NCI-H82 treated with DMSO at 0.1 percent for 48 hours (cell line): ENCODE measurements around the gene PRAC2.

ENCODE experiments used
- DNase-seq: peaks from one replicate; lab custom pipeline; 2025; ENCODE audit not compliant: unreplicated experiment; lab: John Stamatoyannopoulos, UW

PRAC2 gene

DNA sequence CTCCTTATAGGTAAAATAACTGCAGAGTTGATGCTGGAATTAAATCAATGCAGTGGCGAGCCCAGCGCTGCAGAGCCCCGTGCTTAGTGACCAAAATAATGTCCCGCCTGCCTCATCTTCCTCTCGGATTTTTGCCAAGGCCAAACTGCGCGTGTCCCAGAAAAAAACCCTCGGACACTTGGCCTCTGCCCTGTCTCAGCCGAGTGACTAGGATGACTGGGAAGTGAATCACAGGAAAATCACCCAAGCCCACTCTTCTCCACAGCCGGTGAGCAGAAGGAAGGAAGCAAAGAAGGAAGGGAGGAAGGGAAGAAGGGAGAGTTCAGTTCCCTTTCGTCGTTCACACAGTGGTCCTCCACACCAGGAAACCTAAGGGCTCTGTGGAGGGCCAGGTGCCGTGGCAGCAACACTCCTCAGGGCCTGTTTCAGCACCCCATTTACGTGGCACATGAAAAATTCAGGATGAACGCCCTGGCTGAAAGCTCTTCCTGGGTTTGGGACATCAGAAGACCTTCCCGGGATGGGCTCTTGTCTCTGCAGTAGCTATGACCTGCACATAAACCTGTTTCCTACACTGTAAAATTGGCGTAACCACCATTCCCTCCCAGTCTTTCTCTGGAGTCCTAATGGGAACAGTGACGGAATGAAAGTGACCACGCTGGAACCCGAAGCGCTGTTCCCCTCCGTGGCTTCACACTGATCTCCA, 31.0 kb downstream of the PRAC2 start:
- no peak for DNase-seq

DNA sequence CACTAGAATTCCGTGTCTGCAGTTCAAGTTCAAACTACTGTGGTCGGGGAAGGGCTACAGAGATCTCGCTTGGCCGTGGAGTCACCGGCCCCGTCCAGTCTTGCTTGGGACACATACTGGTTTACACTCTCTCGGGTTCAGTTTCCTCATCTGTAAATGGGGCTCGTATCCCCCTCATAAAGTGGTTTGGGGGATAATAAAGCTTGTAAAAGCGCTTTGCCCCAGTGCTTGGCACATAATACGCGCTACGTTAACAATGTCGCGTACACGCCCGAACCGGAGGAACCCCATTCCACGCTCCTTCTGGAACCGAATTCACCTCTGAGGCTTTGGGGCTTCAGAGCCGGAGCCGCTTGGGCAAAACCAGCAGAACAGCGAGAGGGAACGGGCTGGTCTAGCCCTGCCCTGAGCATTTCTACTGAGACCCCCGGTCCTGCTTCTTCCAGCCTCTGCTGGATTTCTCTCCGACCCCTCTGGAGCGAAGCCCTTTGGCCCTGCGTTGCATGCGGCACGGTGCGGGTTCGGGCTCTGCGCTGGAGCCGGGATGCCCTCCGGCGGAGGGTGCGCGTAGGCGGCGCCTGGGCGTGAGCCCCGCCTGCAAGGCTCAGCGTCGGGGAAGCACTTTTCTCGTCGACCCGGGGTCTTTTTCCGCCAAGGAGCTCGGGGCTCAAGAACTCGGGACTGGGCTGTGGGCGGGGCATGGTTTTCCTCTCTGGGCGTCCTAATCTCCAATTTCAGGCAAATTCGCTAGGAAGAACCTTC, 31.7 kb downstream of the PRAC2 start:
- no peak for DNase-seq

DNA sequence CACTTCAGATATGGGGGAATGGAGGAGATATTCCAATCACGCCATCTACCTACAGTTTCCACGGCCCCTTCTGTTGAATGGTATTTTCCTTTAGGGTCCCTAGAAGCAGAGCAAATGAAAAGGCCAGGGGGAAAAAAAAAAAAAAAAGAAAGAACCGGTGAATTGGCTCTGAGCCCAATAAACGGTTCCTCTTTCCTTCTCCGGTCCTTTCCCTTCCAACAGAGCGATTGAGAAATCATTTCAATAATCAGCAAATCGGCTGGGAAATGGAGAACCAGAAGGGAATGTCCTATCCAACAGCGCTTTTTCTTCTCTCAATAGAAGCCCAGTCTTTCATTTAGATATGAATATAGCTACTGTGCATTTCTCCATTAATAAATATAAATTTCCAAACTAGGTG, 32.4 kb downstream of the PRAC2 start:
- DNase-seq, result no peak

DNA sequence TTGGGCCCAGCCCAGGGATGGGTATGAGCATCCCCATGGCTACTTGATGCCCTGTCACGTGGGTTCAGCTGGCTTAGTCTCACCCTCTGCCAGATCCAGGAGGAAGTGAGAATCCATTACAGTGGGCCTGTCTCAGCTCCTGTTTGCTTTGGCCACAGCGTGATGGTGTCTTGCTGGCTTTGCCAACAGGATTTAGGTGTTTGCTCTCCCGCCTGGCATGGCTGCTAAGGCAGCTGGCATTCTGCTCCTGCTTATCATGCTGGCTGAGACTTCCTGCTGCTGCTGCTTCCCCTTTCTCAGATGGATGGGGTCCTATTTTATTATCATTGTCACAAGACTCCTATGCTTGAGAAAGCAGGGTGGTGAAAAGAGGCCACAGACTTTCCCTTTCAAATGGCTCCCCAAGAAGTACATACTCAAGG, 33.9 kb downstream of the PRAC2 start:
- no peak for DNase-seq

DNA sequence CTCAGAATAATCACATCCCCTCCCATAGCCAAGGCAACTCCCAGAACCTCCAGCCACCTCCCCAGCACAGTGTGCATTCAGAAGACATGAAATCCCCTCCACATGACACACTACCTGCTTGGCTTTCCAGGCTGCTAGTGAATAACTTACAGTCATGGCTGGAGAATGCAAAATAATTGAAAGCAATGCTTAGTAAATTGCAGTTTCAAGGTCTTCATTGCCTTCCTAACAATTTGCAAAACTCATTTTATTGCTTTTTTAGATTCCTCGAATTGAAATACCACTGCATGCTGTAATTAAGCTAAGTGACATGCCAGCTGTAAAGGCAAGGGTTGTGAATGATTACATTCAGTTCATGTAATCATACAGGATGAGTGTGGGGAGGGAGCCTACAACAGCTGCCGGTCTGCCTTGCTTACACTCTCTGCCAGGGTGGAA, 34.6 kb downstream of the PRAC2 start:
- DNase-seq, result no peak

DNA sequence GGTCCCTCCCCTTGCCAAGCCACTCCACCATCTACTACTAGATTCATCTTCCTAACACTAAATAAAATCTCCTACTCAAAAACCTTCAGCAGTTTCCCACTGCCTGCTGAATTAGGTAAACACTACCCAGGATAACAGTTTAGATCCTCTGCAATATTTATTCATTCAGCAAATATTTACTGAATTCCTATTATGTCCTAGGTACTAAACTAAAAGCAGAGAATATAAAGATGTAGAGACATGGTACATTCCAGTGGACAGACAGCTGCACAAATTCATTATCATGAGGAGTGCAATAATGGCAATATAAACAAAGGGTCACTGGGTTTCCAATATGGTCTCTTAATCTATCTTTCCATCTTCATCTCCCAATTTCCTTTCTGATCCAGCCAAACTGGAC, 36.3 kb downstream of the PRAC2 start:
- no peak for DNase-seq

DNA sequence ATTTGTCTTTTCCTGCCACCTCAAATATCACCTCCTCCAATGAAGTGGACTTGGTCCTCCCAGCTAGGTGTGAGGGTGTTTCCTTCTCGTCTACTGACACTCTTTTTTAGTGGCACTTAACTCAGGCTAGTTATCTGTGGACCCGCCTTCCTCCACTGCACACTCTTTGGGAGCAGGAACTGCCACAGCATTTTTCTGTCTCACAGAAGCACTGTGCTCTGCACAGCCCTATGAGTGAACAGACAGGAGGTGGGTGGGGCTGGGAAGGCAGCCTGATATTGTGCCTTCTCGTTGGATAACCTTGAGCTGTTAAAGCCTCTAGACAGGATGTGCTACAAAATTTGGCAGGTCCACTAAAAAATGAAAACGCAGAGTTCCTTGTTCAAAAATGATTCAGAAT, 37.4 kb downstream of the PRAC2 start:
- DNase-seq, result no peak

DNA sequence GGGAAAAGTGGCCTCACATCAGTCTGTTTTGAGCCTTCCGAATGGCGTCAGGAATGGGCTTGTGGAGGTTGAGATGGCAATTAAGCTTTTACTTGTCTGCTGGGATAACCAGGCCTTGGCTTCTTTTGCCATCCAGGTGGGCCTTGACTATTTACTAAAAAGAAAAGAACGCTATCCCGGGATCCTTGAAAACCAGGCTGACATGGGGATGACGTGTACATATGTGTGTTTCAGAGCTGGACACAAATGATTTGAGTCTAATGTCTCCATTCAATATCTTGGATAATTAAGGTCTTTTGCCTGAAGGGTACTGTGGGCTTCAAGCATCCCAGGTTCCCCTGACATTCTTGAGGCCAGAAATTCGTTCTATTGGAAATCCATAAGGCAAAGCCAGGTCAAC, 38.1 kb downstream of the PRAC2 start:
- DNase-seq, result no peak

DNA sequence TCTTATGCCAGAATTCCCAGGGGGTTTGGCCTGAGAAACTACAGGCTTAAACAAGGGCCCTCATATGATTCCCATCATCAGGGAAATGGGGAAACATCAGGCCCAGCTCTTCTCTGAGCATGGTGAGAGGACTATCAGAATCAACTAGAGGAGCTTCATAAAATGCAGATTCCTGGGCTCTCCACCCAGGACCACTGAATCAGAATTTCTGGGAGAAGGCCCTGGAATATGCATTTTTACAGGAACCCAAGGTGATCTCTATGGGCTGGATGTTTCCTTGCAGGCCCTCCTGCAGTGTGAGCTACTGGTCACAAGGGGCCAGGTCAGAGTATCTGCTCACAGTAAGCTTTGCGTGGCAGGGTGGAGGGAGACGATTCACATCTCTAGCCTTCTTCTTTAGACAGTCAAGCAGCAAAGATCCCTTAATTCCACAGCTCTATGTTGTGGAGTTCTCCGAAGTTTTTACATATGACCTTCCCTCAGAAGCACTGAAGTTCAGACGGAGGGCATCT, 44.3 kb downstream of the PRAC2 start:
- DNase-seq, result no peak

DNA sequence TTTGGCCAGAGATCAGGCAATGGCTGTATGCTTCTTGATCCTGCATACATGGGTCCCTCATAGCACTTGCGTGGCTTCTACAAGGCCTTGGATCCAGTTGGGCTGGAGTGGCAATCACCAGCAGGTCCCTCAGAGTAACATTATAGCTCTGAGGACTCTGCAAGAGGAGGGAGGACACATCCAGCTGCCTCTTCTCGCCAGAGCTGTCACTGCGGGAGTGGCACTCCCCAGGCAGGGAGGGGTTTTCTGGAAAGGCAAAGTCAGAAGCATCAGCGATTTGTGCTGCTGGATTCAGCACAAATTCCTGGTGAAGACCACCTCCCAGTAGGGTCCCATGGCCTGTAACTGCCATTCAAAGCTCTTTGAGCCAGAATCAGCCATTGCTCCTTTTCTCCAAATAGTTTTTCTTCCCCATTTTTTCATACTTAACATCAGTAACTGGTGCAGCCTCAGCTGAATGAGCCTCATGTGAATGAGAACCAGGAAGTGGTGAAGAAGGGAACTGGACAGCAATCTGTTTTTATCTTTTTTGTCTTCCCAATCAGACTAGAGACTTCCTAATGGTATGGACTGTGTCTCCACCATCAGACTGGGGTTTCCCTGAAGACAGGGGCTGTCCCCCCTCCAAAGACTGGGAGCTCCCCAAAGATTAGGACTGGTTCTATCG, 46.2 kb downstream of the PRAC2 start:
- no peak for DNase-seq

DNA sequence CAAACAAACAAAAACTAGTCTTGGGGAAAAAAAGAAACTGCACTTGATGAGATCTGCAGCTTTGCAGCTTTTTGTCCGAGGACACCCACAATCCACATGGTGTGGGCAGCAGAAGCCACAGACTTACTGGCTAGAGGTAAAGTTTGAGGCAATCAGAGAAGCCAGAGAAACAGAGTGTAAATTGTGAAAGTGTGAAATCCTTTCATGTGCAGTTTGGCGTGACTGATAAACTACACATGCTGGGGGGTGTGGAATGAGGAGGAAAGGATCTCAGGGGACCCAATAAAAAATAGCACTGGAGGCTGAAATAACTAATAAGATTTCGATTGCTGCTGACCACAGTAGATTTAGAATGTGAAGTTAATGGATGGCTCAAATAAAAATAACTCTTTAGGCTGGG, 48.0 kb downstream of the PRAC2 start:
- no peak for DNase-seq

DNA sequence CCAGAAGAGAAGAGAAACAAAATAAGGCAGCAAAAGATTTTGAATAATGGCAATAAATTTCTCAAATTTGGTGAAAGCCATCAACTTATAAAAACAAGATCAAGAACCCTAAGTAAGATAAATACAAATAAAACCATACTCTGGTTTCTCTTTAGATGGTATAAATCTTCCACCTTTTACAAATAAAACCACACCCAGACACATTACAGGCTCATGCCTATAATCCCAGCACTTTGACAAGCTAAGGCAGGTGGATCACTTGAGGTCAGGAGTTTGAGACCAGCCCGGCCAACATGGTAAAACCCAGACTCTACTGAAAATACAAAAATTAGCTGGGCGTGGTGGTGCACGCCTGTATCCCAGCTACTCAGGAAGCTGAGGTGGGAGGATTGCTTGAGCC, 50.3 kb downstream of the PRAC2 start:
- no peak for DNase-seq
